Smooth muscle cell (in vitro differentiated cells): ENCODE measurements around the gene CHM. TPM values are rescaled to one million over a fixed set of nuclear protein-coding genes. Genes with fewer than 3 reads are reported as not detected.

Experiments used
- DNase-seq: peaks from one replicate; lab custom pipeline; 2025; ENCODE audit not compliant: unreplicated experiment; lab: John Stamatoyannopoulos, UW
- H2AFZ ChIP-seq: fragments of 200-600 bp; sonication (generic); 2 replicates; pipeline ENCODE4 v1.6.0; 2016; ENCODE audit warnings: antibody characterized with exemption, low read depth, mild to moderate bottlenecking
- H3F3A ChIP-seq: fragments of 200-600 bp; sonication (generic); 2 replicates; pipeline ENCODE4 v1.6.0; 2017; ENCODE audit warnings: antibody characterized with exemption, low read depth
- H3K27ac ChIP-seq: fragments of 200-600 bp; sonication (generic); 2 replicates; pipeline ENCODE4 v1.5.1; 2016; ENCODE audit warnings: low read depth, mild to moderate bottlenecking
- H3K27me3 ChIP-seq: fragments of 200-600 bp; sonication (generic); 2 replicates; pipeline ENCODE4 v1.6.1; 2016; ENCODE audit warnings: low read depth, mild to moderate bottlenecking
- H3K36me3 ChIP-seq: fragments of 200-600 bp; sonication (generic); 2 replicates; pipeline ENCODE4 v1.5.1; 2016; ENCODE audit warnings: low read depth
- H3K4me1 ChIP-seq: fragments of 200-600 bp; sonication (generic); 2 replicates; pipeline ENCODE4 v1.5.1; 2016; ENCODE audit warnings: low read depth
- H3K4me2 ChIP-seq: fragments of 200-600 bp; sonication (generic); 2 replicates; pipeline ENCODE4 v1.6.0; 2016; ENCODE audit warnings: mild to moderate bottlenecking
- H3K4me3 ChIP-seq: fragments of 200-600 bp; sonication (generic); 2 replicates; pipeline ENCODE4 v1.5.1; 2016; ENCODE audit warnings: mild to moderate bottlenecking
- H3K79me2 ChIP-seq: fragments of 200-600 bp; sonication (generic); 2 replicates; pipeline ENCODE4 v1.6.0; 2016; ENCODE audit warnings: low read depth, mild to moderate bottlenecking
- H3K9ac ChIP-seq: fragments of 200-600 bp; sonication (generic); 2 replicates; pipeline ENCODE4 v1.6.0; 2016; ENCODE audit warnings: low read depth
- H3K9me3 ChIP-seq: fragments of 200-600 bp; sonication (generic); replicated peaks from 2 replicates; pipeline ENCODE4 v1.5.1; 2016; ENCODE audit warnings: low read depth
- H4K20me1 ChIP-seq: fragments of 200-600 bp; sonication (generic); 2 replicates; pipeline ENCODE4 v1.6.0; 2016; ENCODE audit warnings: low read depth
- CTCF ChIP-seq: fragments of 200-600 bp; sonication (generic); IDR thresholded peaks from 2 replicates; pipeline ENCODE4 v1.5.1; 2017; ENCODE audit warnings: borderline replicate concordance, mild to moderate bottlenecking, antibody characterized with exemption; ENCODE audit not compliant: insufficient read depth, poor library complexity, severe bottlenecking
- WGBS: methylation state at CpG from one replicate; pipeline ENCODE4 v1.1.7; 2016; ENCODE audit warnings: low lambda C conversion rate; 5-methylcytosine and 5-hydroxymethylcytosine counted together
- polyA plus RNA-seq: library from polyadenylated mRNA; unstranded; fragments of >200 nt; fragmentation: Nextera tagmentation; extraction: Ambion mirVana; gene quantifications from 2 replicates; pipeline ENCODE4 v1.2.1, GENCODE V29; 2016
- total RNA-seq: library from RNA; depleted of rRNA; stranded (reverse); fragments of >200 nt; gene quantifications from 2 replicates; pipeline ENCODE4 v1.2.3, GENCODE V29; 2014

The CHM gene
- total and polyA plus RNA-seq, 2 experiments from 2014 or later, result 9.5 to 28.6 TPM

- Histone ChIP-seq H3F3A (no peaks in the 10 kb centered on the region), H3K4me3 (no peak overlapping the region), H4K20me1 (no peaks in the 10 kb centered on the region), H3K4me2 (no peak overlapping the region), H3K4me1 (no peaks in the 10 kb centered on the region), H3K79me2 (no peaks in the 10 kb centered on the region), H3K27me3 (no peaks in the 10 kb centered on the region), H3K36me3 (no peaks in the 10 kb centered on the region), H3K9ac (no peak overlapping the region), H2AFZ (no peak overlapping the region), H3K27ac (no peak overlapping the region), H3K9me3 (no peaks in the 10 kb centered on the region)
- TF ChIP-seq CTCF, result no peak
- WGBS, result 64% methylated on average over 5 of the region's 5 CpGs
- DNase-seq, result no peak
Measured at GRCh38 chrX:85903692-85904471, 143.5 kb downstream of the CHM start.

- no peaks in the 10 kb centered on the region for H3K4me1 ChIP-seq
- WGBS, result 62% methylated on average over 7 of the region's 7 CpGs
- H3K79me2 ChIP-seq, result no peaks in the 10 kb centered on the region
- H3F3A ChIP-seq, result no peaks in the 10 kb centered on the region
- H3K36me3 ChIP-seq, result no peaks in the 10 kb centered on the region
- no peaks in the 10 kb centered on the region for H3K27me3 ChIP-seq
- H3K9ac ChIP-seq, result no peak overlapping the region
- H3K4me2 ChIP-seq, result no peak overlapping the region
- H2AFZ ChIP-seq, result no peak overlapping the region
- H4K20me1 ChIP-seq, result no peaks in the 10 kb centered on the region
- TF ChIP-seq CTCF, result no peak
- H3K4me3 ChIP-seq, result no peak overlapping the region
- no peak overlapping the region for H3K27ac ChIP-seq
- no peak for DNase-seq
- H3K9me3 ChIP-seq, result peaks cover 4% of the 10 kb centered on the region
Measured at GRCh38 chrX:85897362-85898126, 149.8 kb downstream of the CHM start.

GRCh38 chrX:85882601-85883000, 164.8 kb downstream of the CHM start:
- Histone ChIP-seq H3K9me3 (no peaks in the 10 kb centered on the region), H3K36me3 (no peaks in the 10 kb centered on the region), H3K27ac (no peak overlapping the region), H3K4me1 (no peaks in the 10 kb centered on the region), H3K4me2 (no peak overlapping the region), H3K79me2 (no peaks in the 10 kb centered on the region), H4K20me1 (no peaks in the 10 kb centered on the region), H3K27me3 (no peaks in the 10 kb centered on the region), H3K9ac (no peak overlapping the region), H2AFZ (no peak overlapping the region), H3F3A (no peaks in the 10 kb centered on the region), H3K4me3 (no peak overlapping the region)
- no peak for TF ChIP-seq CTCF
- WGBS, result 76% methylated on average over 5 of the region's 5 CpGs
- DNase-seq, result no peak
